GM18873 (cell line): Measurements from ENCODE around the gene CCDC116.

Experiments
- ATAC-seq: cut with Tn5 transposase; IDR thresholded peaks from one replicate; pipeline ENCODE4 v1.9.1; 2021; ENCODE audit warnings: mild to moderate bottlenecking, moderate library complexity, moderate number of reproducible peaks; ENCODE audit not compliant: unreplicated experiment, low FRiP score

The CCDC116 gene

GRCh38 chr22:21650280-21650679 lies 17.7 kb downstream of the CCDC116 start:
- ATAC-seq = no peak

- ATAC-seq = no peak
Measured at GRCh38 chr22:21650823-21651520, 18.4 kb downstream of the CCDC116 start.

- ATAC-seq = peak; percentile 13
Measured at GRCh38 chr22:21651521-21652009, 19.0 kb downstream of the CCDC116 start.

GRCh38 chr22:21652010-21652546 lies 19.5 kb downstream of the CCDC116 start:
- peak; percentile 60 for ATAC-seq

GRCh38 chr22:21652547-21653545 lies 20.3 kb downstream of the CCDC116 start:
- no peak for ATAC-seq

- no peak for ATAC-seq
Measured at GRCh38 chr22:21657020-21657359, 24.4 kb downstream of the CCDC116 start.

GRCh38 chr22:21657360-21658032 lies 24.9 kb downstream of the CCDC116 start:
- ATAC-seq = peak; percentile 49

GRCh38 chr22:21659864-21660525 lies 27.4 kb downstream of the CCDC116 start:
- no peak for ATAC-seq

- no peak for ATAC-seq
Measured at GRCh38 chr22:21660904-21661303, 28.3 kb downstream of the CCDC116 start.

- ATAC-seq = no peak
Measured at GRCh38 chr22:21661991-21662390, 29.4 kb downstream of the CCDC116 start.

GRCh38 chr22:21663738-21664137 lies 31.2 kb downstream of the CCDC116 start:
- ATAC-seq = no peak

GRCh38 chr22:21665047-21665851 lies 32.7 kb downstream of the CCDC116 start:
- no peak for ATAC-seq

- ATAC-seq = no peak
Measured at GRCh38 chr22:21666786-21667185, 34.2 kb downstream of the CCDC116 start.

GRCh38 chr22:21669026-21669425 lies 36.5 kb downstream of the CCDC116 start:
- no peak for ATAC-seq

GRCh38 chr22:21672107-21672629 lies 39.6 kb downstream of the CCDC116 start:
- ATAC-seq = no peak

- no peak for ATAC-seq
Measured at GRCh38 chr22:21673534-21674321, 41.2 kb downstream of the CCDC116 start.

- ATAC-seq = no peak
Measured at GRCh38 chr22:21674638-21675245, 42.2 kb downstream of the CCDC116 start.
